GM12801 (cell line): ENCODE data around the gene CGNL1.

ENCODE experiments used
- TF ChIP-seq, protein P1 (sequence below): IDR thresholded peaks from one replicate; pipeline ENCODE4 v1.5.1; 2011; ENCODE audit warnings: control low read depth; ENCODE audit not compliant: insufficient read length; ENCODE audit errors: extremely low read depth

The CGNL1 gene

GRCh38 chr15:57333487-57333886 lies 42.8 kb upstream of the CGNL1 start:
- TF ChIP-seq, protein P1, sequence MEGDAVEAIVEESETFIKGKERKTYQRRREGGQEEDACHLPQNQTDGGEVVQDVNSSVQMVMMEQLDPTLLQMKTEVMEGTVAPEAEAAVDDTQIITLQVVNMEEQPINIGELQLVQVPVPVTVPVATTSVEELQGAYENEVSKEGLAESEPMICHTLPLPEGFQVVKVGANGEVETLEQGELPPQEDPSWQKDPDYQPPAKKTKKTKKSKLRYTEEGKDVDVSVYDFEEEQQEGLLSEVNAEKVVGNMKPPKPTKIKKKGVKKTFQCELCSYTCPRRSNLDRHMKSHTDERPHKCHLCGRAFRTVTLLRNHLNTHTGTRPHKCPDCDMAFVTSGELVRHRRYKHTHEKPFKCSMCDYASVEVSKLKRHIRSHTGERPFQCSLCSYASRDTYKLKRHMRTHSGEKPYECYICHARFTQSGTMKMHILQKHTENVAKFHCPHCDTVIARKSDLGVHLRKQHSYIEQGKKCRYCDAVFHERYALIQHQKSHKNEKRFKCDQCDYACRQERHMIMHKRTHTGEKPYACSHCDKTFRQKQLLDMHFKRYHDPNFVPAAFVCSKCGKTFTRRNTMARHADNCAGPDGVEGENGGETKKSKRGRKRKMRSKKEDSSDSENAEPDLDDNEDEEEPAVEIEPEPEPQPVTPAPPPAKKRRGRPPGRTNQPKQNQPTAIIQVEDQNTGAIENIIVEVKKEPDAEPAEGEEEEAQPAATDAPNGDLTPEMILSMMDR, result no peak

- TF ChIP-seq, protein P1, result no peak
Observed at GRCh38 chr15:57334257-57334656, 42.0 kb upstream of the CGNL1 start.

DNA sequence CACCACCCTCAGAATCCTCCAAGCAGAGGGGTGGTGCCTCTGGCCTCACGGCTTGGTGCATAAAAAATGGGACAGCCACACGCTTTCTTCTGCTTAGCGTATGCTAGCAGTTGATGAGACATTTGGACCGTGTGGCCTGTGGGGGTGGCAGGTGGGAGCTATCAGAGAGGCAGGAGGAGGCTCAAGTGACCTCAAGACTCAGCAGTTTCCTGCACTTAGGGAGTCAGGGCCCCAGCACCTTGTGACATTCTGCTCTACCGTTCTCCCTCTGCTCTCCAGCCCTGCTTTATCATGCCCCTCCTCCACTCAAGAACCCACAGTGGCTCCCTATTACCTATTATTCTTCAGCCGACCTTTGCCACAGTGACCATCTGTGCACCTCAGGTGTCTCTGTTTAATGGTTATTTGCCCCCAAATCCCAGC lies 41.0 kb upstream of the CGNL1 start:
- TF ChIP-seq, protein P1, result no peak

DNA sequence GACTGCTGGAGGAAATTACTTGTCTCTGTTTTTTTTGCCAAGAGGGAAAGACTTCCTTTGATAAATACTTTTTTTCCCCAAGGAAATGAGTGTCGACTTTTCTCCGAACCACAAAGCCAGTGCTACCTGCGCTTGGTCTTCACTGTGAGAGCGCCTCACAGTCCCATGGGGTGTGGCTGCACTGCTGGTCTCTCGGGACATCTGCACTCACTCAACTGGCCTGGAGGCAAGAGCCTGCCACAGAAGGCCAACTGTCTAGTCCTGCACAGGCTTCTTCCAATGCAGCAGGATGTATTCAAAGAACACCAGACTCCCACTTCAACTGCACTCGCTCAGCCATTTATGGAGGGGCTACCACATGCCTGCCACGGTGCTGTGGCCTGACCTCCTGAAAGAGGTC lies 40.6 kb upstream of the CGNL1 start:
- TF ChIP-seq, protein P1, result no peak

GRCh38 chr15:57337868-57338411 lies 38.4 kb upstream of the CGNL1 start:
- TF ChIP-seq, protein P1, result no peak

DNA sequence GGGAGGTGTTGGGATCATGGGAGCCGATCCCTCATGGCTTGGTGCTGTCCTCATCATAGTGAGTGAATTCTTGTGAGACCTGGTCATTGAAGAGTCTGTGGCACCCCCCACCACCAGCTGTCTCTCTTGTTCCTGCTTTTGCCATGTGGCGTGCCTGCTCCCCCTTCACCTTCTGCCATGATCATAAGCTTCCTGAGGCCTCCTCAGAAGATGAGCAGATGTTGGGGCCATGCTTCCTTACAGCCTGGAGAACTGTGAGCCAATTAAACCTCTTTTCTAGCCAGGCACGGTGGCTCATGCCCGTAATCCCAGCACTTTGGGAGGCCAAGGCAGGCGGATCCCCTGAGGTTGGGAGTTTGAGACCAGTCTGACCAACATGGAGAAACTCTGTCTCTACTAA lies 37.0 kb upstream of the CGNL1 start:
- TF ChIP-seq, protein P1, result no peak

DNA sequence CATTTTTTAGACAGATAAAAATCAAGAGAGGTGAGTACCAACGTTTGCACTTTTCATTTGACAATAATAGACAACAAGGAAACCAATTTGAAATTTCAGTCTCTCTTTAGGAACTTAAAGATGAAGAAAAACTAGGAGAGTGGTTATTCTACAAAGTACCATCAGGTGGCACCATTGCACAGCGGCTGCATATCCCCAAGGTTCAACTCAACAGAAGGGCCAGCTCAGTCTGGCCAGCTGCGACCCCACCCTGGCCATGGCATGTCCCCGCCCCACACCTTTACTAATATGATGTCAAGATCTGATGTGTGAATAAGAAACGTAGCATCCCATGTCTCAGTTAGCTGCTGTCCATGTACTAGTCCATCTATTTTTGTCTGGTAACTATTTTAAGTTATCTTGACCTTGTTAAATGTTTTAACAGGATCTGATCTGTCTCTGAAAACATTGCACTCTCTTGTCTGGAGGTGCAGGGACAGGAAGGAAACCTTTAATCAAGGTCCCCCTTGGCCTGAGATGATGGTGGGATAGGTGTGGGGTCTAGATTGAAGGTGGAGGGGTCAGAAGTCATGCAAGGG lies 35.5 kb upstream of the CGNL1 start:
- TF ChIP-seq, protein P1, result peak; percentile 70
